HEK293T (cell line): ENCODE data around the gene SH3PXD2A.

ENCODE experiments used
- CTCF ChIA-PET: fragments of 350-600 bp; formaldehyde crosslinking; extraction: SDS; loops from one replicate; lab custom pipeline; 2021; ENCODE audit warnings: antibody characterized with exemption, inconsistent platforms; lab: Yijun Ruan, JAX
- POLR2A ChIA-PET: fragments of 350-600 bp; formaldehyde crosslinking; extraction: SDS; loops from one replicate; lab custom pipeline; 2020; ENCODE audit warnings: antibody characterized with exemption, inconsistent platforms; lab: Yijun Ruan, JAX
- DNase-seq: peaks from one replicate; pipeline ENCODE4 v3.0.0; 2012; ENCODE audit warnings: mixed read lengths; ENCODE audit errors: extremely low spot score
- ARNT ChIP-seq: fragments of 450-650 bp; IDR thresholded peaks from 2 replicates; pipeline ENCODE4 v1.6.1; 2017; ENCODE audit warnings: mild to moderate bottlenecking
- BHLHE40 ChIP-seq: fragments of 450-650 bp; IDR thresholded peaks from 2 replicates; pipeline ENCODE4 v1.6.1; 2016; ENCODE audit warnings: mild to moderate bottlenecking, moderate library complexity, borderline replicate concordance
- CTBP1 ChIP-seq: fragments of 450-650 bp; IDR thresholded peaks from 2 replicates; pipeline ENCODE4 v1.6.1; 2016; ENCODE audit warnings: borderline replicate concordance
- ELF4 ChIP-seq: fragments of 450-650 bp; IDR thresholded peaks from 2 replicates; pipeline ENCODE4 v1.6.1; 2017; ENCODE audit warnings: antibody characterized with exemption
- FOXA1 ChIP-seq: fragments of 450-650 bp; IDR thresholded peaks from 2 replicates; pipeline ENCODE4 v1.6.1; 2016; ENCODE audit warnings: mild to moderate bottlenecking
- FOXK2 ChIP-seq: fragments of 450-650 bp; IDR thresholded peaks from 2 replicates; pipeline ENCODE4 v1.6.1; 2016; ENCODE audit warnings: mild to moderate bottlenecking
- FOXM1 ChIP-seq: fragments of 450-650 bp; IDR thresholded peaks from 2 replicates; pipeline ENCODE4 v1.6.1; 2017; ENCODE audit warnings: mild to moderate bottlenecking, borderline replicate concordance
- HDGF ChIP-seq: fragments of 450-650 bp; IDR thresholded peaks from 2 replicates; pipeline ENCODE4 v1.6.1; 2017; ENCODE audit warnings: antibody characterized with exemption, borderline replicate concordance
- L3MBTL2 ChIP-seq: fragments of 450-650 bp; conservative IDR thresholded peaks from 2 replicates; pipeline ENCODE4 v1.6.1; 2016; ENCODE audit warnings: mild to moderate bottlenecking
- LEF1 ChIP-seq: fragments of 450-650 bp; IDR thresholded peaks from 2 replicates; pipeline ENCODE4 v1.6.1; 2017; ENCODE audit warnings: mild to moderate bottlenecking, borderline replicate concordance
- NFRKB ChIP-seq: fragments of 450-650 bp; IDR thresholded peaks from 2 replicates; pipeline ENCODE4 v1.6.1; 2016; ENCODE audit warnings: mild to moderate bottlenecking, moderate library complexity
- SP1 ChIP-seq: fragments of 450-650 bp; IDR thresholded peaks from 2 replicates; pipeline ENCODE4 v1.6.1; 2017
- SUZ12 ChIP-seq: fragments of 450-650 bp; IDR thresholded peaks from 2 replicates; pipeline ENCODE4 v1.6.1; 2016; ENCODE audit warnings: mild to moderate bottlenecking
- TARDBP ChIP-seq: fragments of 450-650 bp; IDR thresholded peaks from 2 replicates; pipeline ENCODE4 v1.6.1; 2016
- ZNF384 ChIP-seq: fragments of 450-650 bp; IDR thresholded peaks from 2 replicates; pipeline ENCODE4 v1.6.1; 2016
- TF ChIP-seq, protein P1 (sequence below): fragments of 450-650 bp; IDR thresholded peaks from 2 replicates; pipeline ENCODE4 v1.6.1; 2016

SH3PXD2A gene

GRCh38 chr10:103839872-103840739 is 15.3 kb downstream of the SH3PXD2A start:
- DNase-seq, result no peak
- ChIA-PET CTCF (interaction anchor here (2.3 kb wide), 1 partner anchor 8 kb away, joined by 8 read pairs; no protein-coding TSS in a partner anchor), POLR2A (no interaction called here)
- TF ChIP-seq CTBP1 (no peak), BHLHE40 (no peak), FOXM1 (no peak), SUZ12 (no peak), ZNF384 (no peak), LEF1 (no peak), NFRKB (no peak), FOXK2 (no peak), L3MBTL2 (no peak), FOXA1 (no peak), HDGF (no peak), SP1 (no peak), TARDBP (no peak), ELF4 (no peak), ARNT (no peak)
- TF ChIP-seq, protein P1, sequence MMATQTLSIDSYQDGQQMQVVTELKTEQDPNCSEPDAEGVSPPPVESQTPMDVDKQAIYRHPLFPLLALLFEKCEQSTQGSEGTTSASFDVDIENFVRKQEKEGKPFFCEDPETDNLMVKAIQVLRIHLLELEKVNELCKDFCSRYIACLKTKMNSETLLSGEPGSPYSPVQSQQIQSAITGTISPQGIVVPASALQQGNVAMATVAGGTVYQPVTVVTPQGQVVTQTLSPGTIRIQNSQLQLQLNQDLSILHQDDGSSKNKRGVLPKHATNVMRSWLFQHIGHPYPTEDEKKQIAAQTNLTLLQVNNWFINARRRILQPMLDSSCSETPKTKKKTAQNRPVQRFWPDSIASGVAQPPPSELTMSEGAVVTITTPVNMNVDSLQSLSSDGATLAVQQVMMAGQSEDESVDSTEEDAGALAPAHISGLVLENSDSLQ, result no peak

DNA sequence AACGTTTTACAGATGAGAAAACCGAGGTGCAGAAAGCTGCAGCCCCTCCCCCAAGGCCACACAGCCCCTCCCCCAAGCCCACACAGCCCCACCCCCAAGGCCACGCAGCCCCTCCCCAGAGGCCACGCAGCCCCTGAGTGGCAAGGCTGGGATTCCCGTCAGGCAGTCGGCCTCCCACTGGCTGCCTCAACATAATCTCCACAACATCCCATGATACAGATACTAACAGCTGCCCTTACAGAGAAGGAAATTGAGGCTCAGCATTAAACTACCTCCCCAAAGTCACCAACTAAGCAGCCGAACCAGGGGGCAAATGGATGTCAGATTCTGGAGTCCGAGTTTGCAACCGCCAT is 15.9 kb downstream of the SH3PXD2A start:
- ChIA-PET CTCF (interaction anchor here (0.5 to 2.3 kb wide), 2 partner anchors 7 to 9 kb away, joined by 3 to 8 read pairs; no protein-coding TSS in a partner anchor), POLR2A (no interaction called here)
- TF ChIP-seq, protein P1, result no peak
- TF ChIP-seq FOXM1, result no peak
- no peak for TF ChIP-seq FOXA1
- TF ChIP-seq BHLHE40, result no peak
- no peak for DNase-seq

DNA sequence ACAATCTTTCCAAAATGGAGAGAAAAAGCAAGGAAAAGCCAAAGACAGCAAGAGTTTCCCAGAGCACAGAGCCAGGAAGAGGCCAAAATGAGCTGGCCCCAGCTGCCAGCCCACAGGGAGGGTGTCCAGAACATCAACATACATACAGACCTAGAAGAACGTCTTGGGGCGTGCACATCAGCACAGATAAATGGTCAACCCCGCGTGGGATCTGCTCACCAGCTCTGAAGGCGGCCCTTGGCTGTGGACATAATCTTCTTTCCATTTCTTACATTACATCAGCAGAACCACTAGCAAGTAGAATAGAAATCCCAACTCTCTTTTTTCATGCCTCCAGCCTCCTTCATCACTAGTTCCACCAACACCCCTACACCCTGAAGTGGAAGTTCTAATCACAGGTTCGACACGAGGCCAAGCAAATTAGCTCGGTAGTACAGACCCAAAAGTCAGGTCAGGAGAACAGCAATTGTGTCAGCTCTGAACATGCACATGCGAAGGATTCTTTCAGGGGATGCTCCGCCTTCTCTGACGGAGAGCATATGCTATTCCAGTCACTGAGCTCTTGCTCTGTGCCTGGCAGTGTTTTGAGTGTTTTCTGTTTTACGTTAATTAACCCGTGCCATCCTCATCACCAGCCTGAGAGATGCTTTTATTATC is 16.4 kb downstream of the SH3PXD2A start:
- CTCF ChIA-PET, result interaction anchor here (0.5 to 2.3 kb wide), 2 partner anchors 8 to 9 kb away, joined by 3 to 8 read pairs; no protein-coding TSS in a partner anchor

GRCh38 chr10:103838070-103838395 is 17.3 kb downstream of the SH3PXD2A start:
- TF ChIP-seq HDGF (no peak), CTBP1 (no peak), LEF1 (no peak), ELF4 (no peak)
- TF ChIP-seq, protein P1, result no peak
- POLR2A ChIA-PET, result no interaction called here
- no peak for DNase-seq
- CTCF ChIA-PET, result no interaction called here

More for the DNA sequence above, 16.4 kb downstream of the SH3PXD2A start:
- DNase-seq, result no peak
- POLR2A ChIA-PET, result no interaction called here
- no peak for TF ChIP-seq BHLHE40
- TF ChIP-seq ZNF384, result no peak
- no peak for TF ChIP-seq SP1
- no peak for TF ChIP-seq ARNT
- no peak for TF ChIP-seq ELF4
- no peak for TF ChIP-seq FOXA1
- TF ChIP-seq HDGF, result no peak
- no peak for TF ChIP-seq LEF1
- TF ChIP-seq CTBP1, result no peak
- TF ChIP-seq TARDBP, result no peak
- TF ChIP-seq NFRKB, result no peak
- no peak for TF ChIP-seq FOXM1
- TF ChIP-seq, protein P1, result no peak
- TF ChIP-seq SUZ12, result no peak

DNA sequence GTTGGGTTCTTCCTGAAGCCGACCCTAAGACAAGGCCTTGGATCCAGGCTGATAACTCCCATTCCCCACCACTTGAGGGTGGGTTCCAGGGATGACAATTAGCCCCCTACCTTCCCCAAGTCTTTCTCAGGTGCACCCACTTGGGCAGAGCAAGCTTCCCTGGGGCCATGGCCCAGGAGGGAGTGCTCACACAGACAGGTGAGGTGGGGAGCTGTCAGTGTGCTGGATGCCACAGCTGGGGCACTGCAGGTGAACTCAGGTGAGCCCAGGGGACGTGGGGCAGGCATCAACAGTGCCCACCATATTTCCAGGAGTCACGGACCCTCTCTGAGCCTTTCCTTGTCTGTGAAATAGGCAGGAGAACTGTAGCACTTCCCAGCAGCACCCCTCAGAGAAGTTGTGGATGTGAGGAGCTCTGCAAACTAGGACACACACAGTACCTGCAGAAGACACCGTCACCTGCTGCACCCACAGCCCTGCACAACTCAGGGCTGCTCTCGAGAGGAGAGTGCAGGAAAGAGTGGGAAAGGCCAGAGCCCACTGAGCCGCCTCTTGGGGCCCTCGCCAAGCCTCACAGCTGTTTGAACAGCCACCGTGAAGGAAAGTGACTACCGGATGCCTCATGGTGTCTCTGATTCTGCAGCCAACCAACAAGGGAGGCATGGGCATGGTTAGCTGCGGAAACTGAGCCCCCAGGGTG is 17.9 kb downstream of the SH3PXD2A start:
- ChIA-PET POLR2A (no interaction called here), CTCF (interaction anchor here (0.9 kb wide), 1 partner anchor 85 kb away, joined by 3 read pairs; no protein-coding TSS in a partner anchor)
- no peak for DNase-seq
- TF ChIP-seq SUZ12, result no peak
- no peak for TF ChIP-seq FOXM1
- TF ChIP-seq, protein P1, result no peak
- no peak for TF ChIP-seq ARNT
- TF ChIP-seq TARDBP, result no peak
- no peak for TF ChIP-seq FOXA1
- no peak for TF ChIP-seq CTBP1
- TF ChIP-seq L3MBTL2, result no peak
- no peak for TF ChIP-seq ZNF384
- no peak for TF ChIP-seq FOXK2
- no peak for TF ChIP-seq ELF4
- TF ChIP-seq HDGF, result no peak
- TF ChIP-seq BHLHE40, result no peak
- no peak for TF ChIP-seq SP1
